ENCODE data around the gene ATPAF1.

ATPAF1 gene

DNA sequence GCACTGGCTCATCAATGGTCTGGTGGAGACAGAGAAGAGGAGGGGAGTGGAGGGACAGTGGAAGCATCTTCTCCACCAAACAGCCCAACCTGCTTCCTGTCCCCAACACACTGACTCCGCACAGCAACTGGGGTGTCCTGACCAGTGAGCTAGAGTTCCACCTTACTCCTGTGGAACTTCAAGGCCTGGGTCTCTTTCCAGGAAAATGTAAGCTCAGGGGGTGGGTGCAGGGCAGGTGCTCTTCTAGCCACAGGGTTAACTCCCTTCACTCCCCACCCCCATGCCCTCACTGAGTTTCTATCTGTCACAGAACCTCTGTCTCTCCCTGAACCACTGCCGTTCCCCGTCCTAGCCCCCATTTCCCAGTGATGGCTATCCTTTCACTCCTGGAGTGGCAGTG, 52.4 kb downstream of the ATPAF1 start:
- DNase-seq (ENCODE audit: low read depth), result no peak

- no peak for DNase-seq (ENCODE audit: low read depth)
Measured at GRCh38 chr1:46615088-46615487, 53.1 kb downstream of the ATPAF1 start.

GRCh38 chr1:46614604-46614984, 53.6 kb downstream of the ATPAF1 start:
- no peak for DNase-seq (ENCODE audit: low read depth)

- DNase-seq (ENCODE audit: low read depth), result no peak
Measured at GRCh38 chr1:46613661-46614603, 54.2 kb downstream of the ATPAF1 start.

DNA sequence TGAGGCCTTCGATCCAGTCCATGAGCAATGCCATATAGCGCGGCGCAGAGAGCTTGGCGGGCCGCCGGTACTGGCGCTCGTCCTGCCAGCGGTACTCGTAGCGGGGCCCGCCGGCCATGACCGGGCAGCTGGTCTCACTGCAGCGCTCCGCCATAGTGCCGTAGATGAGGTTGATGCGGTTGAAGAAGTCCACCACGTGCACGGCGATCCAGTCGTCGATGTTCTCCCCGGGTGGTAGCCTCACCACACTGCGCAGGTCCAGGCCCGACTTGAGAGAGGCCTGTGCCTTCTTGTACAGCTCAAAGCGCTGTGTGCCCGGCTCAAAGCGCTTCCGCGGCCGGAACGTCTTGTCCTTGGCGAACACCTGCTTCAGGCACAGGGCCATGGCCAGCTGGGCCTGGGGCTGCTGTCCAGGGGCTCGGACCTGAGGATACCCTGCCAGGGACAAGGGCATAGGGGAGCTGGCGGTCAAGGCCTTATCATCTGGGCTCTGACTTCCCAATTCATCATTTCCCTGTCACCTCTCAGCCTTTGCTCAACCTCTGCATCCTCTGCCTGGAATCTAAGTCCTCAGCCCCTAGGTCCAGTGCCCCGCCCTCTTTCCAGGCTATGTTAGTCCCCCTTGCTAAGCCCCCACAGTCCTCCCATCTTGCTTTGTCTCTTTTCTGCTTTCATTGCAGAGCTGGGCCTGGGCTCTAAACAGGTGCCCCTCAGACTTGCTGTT, 55.1 kb downstream of the ATPAF1 start:
- no peak for DNase-seq (ENCODE audit: low read depth)

- no peak for DNase-seq (ENCODE audit: low read depth)
Measured at GRCh38 chr1:46611691-46612221, 56.4 kb downstream of the ATPAF1 start.

DNA sequence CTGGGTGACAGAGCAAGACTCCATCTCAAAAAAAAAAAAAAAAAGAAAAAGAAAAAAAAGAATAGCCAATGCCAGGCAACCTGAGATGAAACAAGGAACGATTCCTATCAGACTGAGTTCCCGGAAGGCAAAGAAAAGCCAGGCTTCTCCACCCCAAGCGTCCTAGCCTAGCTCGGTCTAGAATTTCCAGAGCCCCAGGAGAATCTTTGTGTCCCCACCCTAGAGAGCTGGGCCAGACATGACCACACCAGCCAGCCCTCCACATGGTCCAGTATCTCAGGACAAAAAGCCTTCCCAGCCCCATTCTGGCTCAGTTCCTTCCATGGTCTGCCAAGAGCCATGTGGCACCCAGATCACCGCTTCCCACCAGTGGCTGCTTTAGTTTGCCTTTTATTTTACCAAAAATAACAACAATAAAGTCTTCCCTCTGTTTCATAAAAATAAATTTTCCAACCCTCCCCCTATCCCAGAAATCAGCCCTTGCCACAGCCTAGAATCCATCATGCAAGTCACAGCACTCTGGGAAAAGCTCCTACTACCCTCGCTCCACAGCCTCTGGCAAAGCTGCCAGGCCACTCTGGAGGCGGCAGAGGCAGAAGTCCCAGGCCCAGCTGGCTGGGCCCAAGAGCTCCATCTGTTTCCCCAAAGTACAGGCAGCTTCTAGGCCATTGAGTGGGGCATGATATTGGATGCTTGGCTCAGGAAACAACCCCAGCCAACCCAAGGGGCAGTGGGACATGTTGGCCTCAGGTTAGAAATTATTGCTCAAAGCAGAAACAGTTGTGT, 60.6 kb downstream of the ATPAF1 start:
- DNase-seq (ENCODE audit: low read depth), result no peak

DNA sequence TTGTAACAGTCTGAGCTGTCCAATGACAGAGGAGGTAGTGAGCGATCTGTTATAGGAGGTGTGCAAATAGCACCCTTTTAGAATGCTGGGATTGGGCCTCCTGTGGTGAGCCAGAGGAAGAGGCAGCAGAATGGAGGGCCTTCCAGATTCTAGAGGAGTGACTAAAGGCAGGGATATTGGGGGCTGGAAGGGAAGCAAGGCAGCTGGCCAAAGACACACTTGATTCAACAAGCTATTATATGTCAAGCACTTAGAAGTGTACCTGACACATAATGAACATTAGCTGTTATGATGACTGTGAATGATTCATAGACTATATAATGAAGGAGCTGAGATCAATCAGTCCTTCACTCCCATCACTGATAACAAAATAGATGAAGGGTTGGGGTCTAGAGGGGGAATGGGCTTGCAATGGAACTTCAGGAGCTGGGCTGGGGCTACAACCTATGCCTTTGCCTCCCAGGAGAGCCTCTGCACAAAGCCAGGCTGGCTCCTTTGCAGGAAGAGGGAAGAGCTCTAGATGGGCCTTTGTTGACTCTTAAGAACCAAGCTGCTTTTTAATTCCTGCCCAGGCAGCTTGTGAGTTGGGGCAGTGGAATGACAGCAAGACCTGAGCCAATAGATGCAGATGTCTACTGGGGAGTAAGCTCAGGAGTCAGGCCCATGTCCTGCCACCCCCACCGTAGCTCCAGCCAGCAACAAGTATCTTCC, 61.8 kb downstream of the ATPAF1 start:
- no peak for DNase-seq (ENCODE audit: low read depth)

- no peak for DNase-seq (ENCODE audit: low read depth)
Measured at GRCh38 chr1:46605232-46605631, 62.9 kb downstream of the ATPAF1 start.

- peak; percentile 97 for DNase-seq (ENCODE audit: low read depth)
Measured at GRCh38 chr1:46603858-46604549, 64.2 kb downstream of the ATPAF1 start, which contains the start of gene MKNK1. Gene MKNK1, minus strand, starts transcription at chr1:46604268. Its CDS starts 20,941 bp downstream, at chr1:46583327.

- no peak for DNase-seq (ENCODE audit: low read depth)
Measured at GRCh38 chr1:46603481-46603857, 64.7 kb downstream of the ATPAF1 start.

- DNase-seq (ENCODE audit: low read depth), result no peak
Measured at GRCh38 chr1:46601257-46602007, 66.7 kb downstream of the ATPAF1 start.

GRCh38 chr1:46599059-46599970, 68.8 kb downstream of the ATPAF1 start:
- no peak for DNase-seq (ENCODE audit: low read depth)

- no peak for DNase-seq (ENCODE audit: low read depth)
Measured at GRCh38 chr1:46596846-46597245, 71.3 kb downstream of the ATPAF1 start.

GRCh38 chr1:46596036-46596435, 72.1 kb downstream of the ATPAF1 start:
- DNase-seq (ENCODE audit: low read depth), result no peak

DNA sequence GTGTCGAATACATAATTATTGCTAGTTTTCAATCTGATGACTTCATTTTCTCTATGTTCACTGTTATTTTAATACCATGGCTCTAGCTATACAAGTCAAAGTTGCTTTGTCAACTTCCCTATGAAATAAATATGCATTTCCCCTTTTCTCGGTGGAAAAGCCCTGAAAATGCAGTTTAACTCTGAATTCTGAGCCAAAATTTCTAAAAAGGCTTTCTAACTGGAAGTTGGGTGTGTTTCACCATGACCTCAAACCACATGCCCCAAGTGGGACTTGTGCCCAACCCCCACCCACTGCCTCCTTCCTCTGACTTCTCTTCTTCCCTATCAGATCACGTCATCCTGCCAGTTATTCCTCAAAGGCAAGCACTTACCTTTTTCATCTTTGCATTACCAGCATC, 73.0 kb downstream of the ATPAF1 start:
- DNase-seq (ENCODE audit: low read depth), result no peak

- no peak for DNase-seq (ENCODE audit: low read depth)
Measured at GRCh38 chr1:46594063-46594462, 74.1 kb downstream of the ATPAF1 start.

DNA sequence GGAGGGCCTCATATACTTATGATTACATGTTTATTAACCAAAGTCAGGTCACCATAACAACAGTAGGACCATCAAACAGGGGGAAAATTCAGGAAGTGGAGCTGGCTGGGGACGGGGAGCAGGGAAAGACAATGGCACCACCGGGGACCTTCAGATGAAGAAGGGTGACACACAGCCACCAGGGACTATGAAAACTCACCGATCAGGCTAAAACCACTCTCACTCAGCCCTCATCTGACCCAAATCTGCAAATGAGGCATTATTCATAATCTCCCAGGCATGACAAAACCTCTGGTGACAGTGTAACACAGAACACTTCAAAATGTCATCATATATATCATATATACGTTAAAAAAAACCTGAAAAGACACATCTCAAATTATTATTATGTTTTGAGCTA, 75.3 kb downstream of the ATPAF1 start:
- DNase-seq (ENCODE audit: low read depth), result no peak

GRCh38 chr1:46589529-46589928, 78.6 kb downstream of the ATPAF1 start:
- no peak for DNase-seq (ENCODE audit: low read depth)
